ENCODE measurements around the gene PTBP1. TPM values are rescaled to one million over a fixed set of nuclear protein-coding genes. Genes with fewer than 3 reads are reported as not detected.
A peak's percentile ranks its signal among the peaks of the same experiment; 100 is the strongest.

PTBP1 gene
- total and polyA plus RNA-seq, 2 of the 13 experiments (the other 11 are each of a cell fraction or from before 2014, with no cell fraction given), result 195 to 288 TPM

- TF ChIP-seq HMG20B (CRISPR knock-in tag; conservative IDR thresholded peaks at IDR 0.05), result no peak
- TF ChIP-seq HNF4G (IDR thresholded peaks at IDR 0.05; ENCODE audit: borderline replicate concordance, low read depth, low read length), result no peak
- no peak for TF ChIP-seq HNF4G (CRISPR knock-in tag; IDR thresholded peaks at IDR 0.05; ENCODE audit: borderline replicate concordance, low read depth)
- no peak for TF ChIP-seq PBX3 (CRISPR knock-in tag; IDR thresholded peaks at IDR 0.05; ENCODE audit: borderline replicate concordance)
- peak; percentile 53; the same call in 1 of the 2 replicates for TF ChIP-seq HIC2 (CRISPR knock-in tag; IDR thresholded peaks at IDR 0.05; ENCODE audit: low read depth)
- TF ChIP-seq NFE2L1 (CRISPR knock-in tag; IDR thresholded peaks at IDR 0.05; ENCODE audit: borderline replicate concordance), result no peak
- peak; percentile 35 for TF ChIP-seq ZNF687 (CRISPR knock-in tag; IDR thresholded peaks at IDR 0.05)
- no peak for TF ChIP-seq BCL3 (CRISPR knock-in tag; IDR thresholded peaks at IDR 0.05)
- TF ChIP-seq IKZF1 (IDR thresholded peaks at IDR 0.05), result no peak
Measured at GRCh38 chr19:845707-846521, 48.7 kb downstream of the PTBP1 start (continued).
